HepG2 (cell line): ENCODE measurements around the gene UBE2Q1. TPM values are rescaled to one million over a fixed set of nuclear protein-coding genes. Genes with fewer than 3 reads are reported as not detected.

Experiments used
- ARHGAP35 ChIP-seq: sonication (generic); formaldehyde crosslinking; IDR thresholded peaks from 2 replicates; pipeline ENCODE4 v1.9.0; 2022; ENCODE audit warnings: mild to moderate bottlenecking, inconsistent platforms, moderate library complexity, missing genetic modification reagents, borderline replicate concordance
- FOXP1 ChIP-seq, 2 experiments: fragments of 450-650 bp in 1 of 2; IDR thresholded peaks; 2 replicates each; pipeline ENCODE4 v1.6.1; 2017 to 2018; ENCODE audit warnings: antibody characterized with exemption in 1 of 2
- HNRNPK ChIP-seq: fragments of 200-400 bp; formaldehyde crosslinking; IDR thresholded peaks from 2 replicates; pipeline ENCODE4 v1.6.1; 2018; ENCODE audit warnings: low read length, low read depth, moderate library complexity, mild to moderate bottlenecking; ENCODE audit not compliant: poor library complexity, severe bottlenecking
- KDM2A ChIP-seq: sonication (generic); formaldehyde crosslinking; IDR thresholded peaks from 2 replicates; pipeline ENCODE4 v1.4.0; 2020; ENCODE audit warnings: low read depth, missing genetic modification reagents, borderline replicate concordance
- MAFK ChIP-seq, 2 experiments: IDR thresholded peaks in 1 of 2; conservative IDR thresholded peaks in 1 of 2; 2 replicates each; pipeline ENCODE4 v1.6.1; 2011; ENCODE audit warnings: improper control_type of control experiment in 2 of 2, low read length in 2 of 2
- NFE2L2 ChIP-seq: fragments of 150-350 bp; IDR thresholded peaks from 2 replicates; pipeline ENCODE4 v1.6.1; 2014; ENCODE audit warnings: low read length
- NONO ChIP-seq, 2 experiments: fragments of 450-650 bp in 1 of 2; sonication (generic) in 1 of 2; formaldehyde crosslinking in 1 of 2; IDR thresholded peaks in 1 of 2; conservative IDR thresholded peaks in 1 of 2; 2 replicates each; pipeline versions ENCODE4 v1.6.1 to v1.8.0; 2017 to 2022; ENCODE audit warnings: mild to moderate bottlenecking in 1 of 2, missing genetic modification reagents in 1 of 2, moderate library complexity in 1 of 2
- NR0B2 ChIP-seq: sonication (generic); formaldehyde crosslinking; IDR thresholded peaks from 2 replicates; pipeline ENCODE4 v1.4.0; 2020; ENCODE audit warnings: mild to moderate bottlenecking, missing genetic modification reagents
- POGZ ChIP-seq: sonication (generic); formaldehyde crosslinking; IDR thresholded peaks from 2 replicates; pipeline ENCODE4 v1.4.0; 2020; ENCODE audit warnings: mild to moderate bottlenecking, missing genetic modification reagents
- RXRB ChIP-seq: IDR thresholded peaks from 2 replicates; pipeline ENCODE4 v1.6.1; 2016; ENCODE audit warnings: borderline replicate concordance, missing genetic modification reagents, missing compliant biosample characterization
- SMAD1 ChIP-seq: sonication (generic); formaldehyde crosslinking; IDR thresholded peaks from 2 replicates; pipeline ENCODE4 v1.4.0; 2020; ENCODE audit warnings: missing genetic modification reagents, low read depth, mild to moderate bottlenecking, borderline replicate concordance
- SMAD9 ChIP-seq: sonication (generic); formaldehyde crosslinking; IDR thresholded peaks from 2 replicates; pipeline ENCODE4 v1.5.1; 2020; ENCODE audit warnings: mild to moderate bottlenecking, missing genetic modification reagents
- TCF7 ChIP-seq: sonication (generic); IDR thresholded peaks from 2 replicates; pipeline ENCODE4 v1.6.1; 2016; ENCODE audit warnings: antibody characterized with exemption, low read depth
- TFAP4 ChIP-seq: sonication (generic); IDR thresholded peaks from 2 replicates; pipeline ENCODE4 v1.6.1; 2016; ENCODE audit warnings: low read depth, borderline replicate concordance
- THAP11 ChIP-seq: IDR thresholded peaks from 2 replicates; pipeline ENCODE4 v1.6.1; 2016; ENCODE audit warnings: missing biosample characterization, missing genetic modification reagents
- YEATS2 ChIP-seq: sonication (generic); formaldehyde crosslinking; IDR thresholded peaks from 2 replicates; pipeline ENCODE4 v1.4.0; 2020; ENCODE audit warnings: missing genetic modification reagents, borderline replicate concordance
- ZBTB21 ChIP-seq: sonication (generic); formaldehyde crosslinking; IDR thresholded peaks from 2 replicates; pipeline ENCODE4 v1.4.0; 2020; ENCODE audit warnings: missing genetic modification reagents
- ZBTB38 ChIP-seq: sonication (generic); formaldehyde crosslinking; IDR thresholded peaks from 2 replicates; pipeline ENCODE4 v1.5.1; 2020; ENCODE audit warnings: mild to moderate bottlenecking, missing genetic modification reagents
- ZBTB7A ChIP-seq: sonication (generic); formaldehyde crosslinking; IDR thresholded peaks from 2 replicates; pipeline ENCODE4 v1.8.0; 2022; ENCODE audit warnings: mild to moderate bottlenecking, missing genetic modification reagents
- ZNF12 ChIP-seq: sonication (generic); formaldehyde crosslinking; IDR thresholded peaks from 2 replicates; pipeline ENCODE4 v1.5.0; 2020; ENCODE audit warnings: missing genetic modification reagents
- ZNF251 ChIP-seq: sonication (generic); formaldehyde crosslinking; IDR thresholded peaks from 2 replicates; pipeline ENCODE4 v1.9.0; 2021; ENCODE audit warnings: mild to moderate bottlenecking, missing genetic modification reagents
- ZNF260 ChIP-seq: sonication (generic); formaldehyde crosslinking; IDR thresholded peaks from 2 replicates; pipeline ENCODE4 v1.4.0; 2020; ENCODE audit warnings: missing genetic modification reagents, low read depth, mild to moderate bottlenecking, borderline replicate concordance
- ZNF276 ChIP-seq: sonication (generic); formaldehyde crosslinking; IDR thresholded peaks from 2 replicates; pipeline ENCODE4 v1.4.0; 2020; ENCODE audit warnings: mild to moderate bottlenecking, low read depth, missing genetic modification reagents
- ZNF292 ChIP-seq: sonication (generic); formaldehyde crosslinking; IDR thresholded peaks from 2 replicates; pipeline ENCODE4 v1.8.1; 2022; ENCODE audit warnings: mild to moderate bottlenecking, low read depth, missing genetic modification reagents, borderline replicate concordance
- ZNF549 ChIP-seq: sonication (generic); formaldehyde crosslinking; IDR thresholded peaks from 2 replicates; pipeline ENCODE4 v1.5.0; 2020; ENCODE audit warnings: missing genetic modification reagents
- ZNF761 ChIP-seq: sonication (generic); formaldehyde crosslinking; conservative IDR thresholded peaks from 2 replicates; pipeline ENCODE4 v1.4.0; 2020; ENCODE audit warnings: mild to moderate bottlenecking, missing genetic modification reagents
- ZNF780A ChIP-seq: sonication (generic); formaldehyde crosslinking; IDR thresholded peaks from 2 replicates; pipeline ENCODE4 v1.8.0; 2022; ENCODE audit warnings: mild to moderate bottlenecking, missing genetic modification reagents, moderate library complexity
- ZSCAN25 ChIP-seq: sonication (generic); formaldehyde crosslinking; IDR thresholded peaks from 2 replicates; pipeline ENCODE4 v1.8.0; 2022; ENCODE audit warnings: mild to moderate bottlenecking, missing genetic modification reagents
- polyA plus RNA-seq, 8 experiments: library from polyadenylated mRNA; depleted of rRNA in 3 of 8; stranded (reverse) in 7 of 8; unstranded in 1 of 8; fragments of >200 nt; fragmentation: Illumina TruSeq in 4 of 8; extraction: Trizol in 4 of 8; gene quantifications; 2 replicates each; pipeline versions ENCODE4 v1.2.1 to v1.2.3, GENCODE V29; 2011 to 2016; ENCODE audit warnings: low read depth in 4 of 8, missing spikeins in 1 of 8, mixed read lengths in 1 of 8; ENCODE audit not compliant: insufficient read depth in 1 of 8
- total RNA-seq, 5 experiments: library from RNA; depleted of rRNA; stranded (reverse); fragments of >200 nt; fragmentation: Illumina TruSeq; extraction: Trizol; gene quantifications; 2 replicates each; pipeline ENCODE4 v1.2.3, GENCODE V29; 2016; ENCODE audit warnings: low read depth in 1 of 5

UBE2Q1 gene
- total and polyA plus RNA-seq, 2 of the 13 experiments (the other 11 are each of a cell fraction or from before 2014, with no cell fraction given) = 11.7 to 41.7 TPM

GRCh38 chr1:154607609-154608396, 49.3 kb upstream of the UBE2Q1 start, which contains the start of gene ADAR (continued):
- no peak for TF ChIP-seq ZNF12 (CRISPR knock-in tag)
- TF ChIP-seq NR0B2 = peak; percentile 66; the same call in 1 of the 2 replicates
- no peak for TF ChIP-seq TFAP4
- no peak for TF ChIP-seq MAFK (conservative IDR thresholded peaks at IDR 0.05 in 1 of 2, IDR thresholded peaks at IDR 0.05 in 1 of 2; ENCODE audit: low read length in 2 of 2)
- no peak for TF ChIP-seq SMAD9 (CRISPR knock-in tag)
- peak; percentile 50; the same call in 1 of the 2 replicates for TF ChIP-seq THAP11 (CRISPR knock-in tag)
- no peak for TF ChIP-seq ZBTB7A
- no peak for TF ChIP-seq NFE2L2
- no peak for TF ChIP-seq FOXP1 (IDR thresholded peaks at IDR 0.05)
- TF ChIP-seq FOXP1 (CRISPR knock-in tag; IDR thresholded peaks at IDR 0.05) = no peak
- TF ChIP-seq ZNF276 (CRISPR knock-in tag) = no peak
- TF ChIP-seq KDM2A = no peak; the same call in 1 of the 2 replicates
- TF ChIP-seq ZBTB21 (CRISPR knock-in tag) = no peak
- TF ChIP-seq ARHGAP35 (CRISPR knock-in tag) = 0 out of 2 replicates have a peak, but pooled peaks have one; percentile 57
- TF ChIP-seq RXRB (CRISPR knock-in tag) = no peak; the same call in 1 of the 2 replicates
- TF ChIP-seq HNRNPK = no peak
- no peak for TF ChIP-seq YEATS2 (CRISPR knock-in tag)
- TF ChIP-seq ZNF251 = 0 out of 2 replicates have a peak, but pooled peaks have one; percentile 54
- no peak for TF ChIP-seq ZNF780A (CRISPR knock-in tag)
- TF ChIP-seq TCF7 = no peak
- no peak for TF ChIP-seq NONO (IDR thresholded peaks at IDR 0.05)
- peak; percentile 70; the same call in 1 of the 2 replicates for TF ChIP-seq NONO (CRISPR knock-in tag; conservative IDR thresholded peaks at IDR 0.05)
- TF ChIP-seq ZNF260 (CRISPR knock-in tag) = no peak
- TF ChIP-seq ZSCAN25 = no peak
- no peak; the same call in 1 of the 2 replicates for TF ChIP-seq ZNF292 (CRISPR knock-in tag)
- no peak for TF ChIP-seq POGZ (CRISPR knock-in tag)
- no peak for TF ChIP-seq ZNF549 (CRISPR knock-in tag)
- TF ChIP-seq SMAD1 (CRISPR knock-in tag) = 0 out of 2 replicates have a peak, but pooled peaks have one; percentile 47
- TF ChIP-seq ZNF761 (CRISPR knock-in tag) = no peak
- peak; percentile 68; the same call in 1 of the 2 replicates for TF ChIP-seq ZBTB38 (CRISPR knock-in tag)
